Measurements from ENCODE around the gene TRAF4.

- TF ChIP-seq POLR2A (IDR thresholded peaks at IDR 0.05; ENCODE audit: low read depth, low read length) (no peak), POLR2AphosphoS5 (IDR thresholded peaks at IDR 0.05; ENCODE audit: low read depth, low read length) (no peak), PAX5 (IDR thresholded peaks at IDR 0.05; ENCODE audit: insufficient read depth, low read length, severe bottlenecking) (no peak), TAF1 (IDR thresholded peaks at IDR 0.05; ENCODE audit: low read depth, low read length) (no peak), SPI1 (IDR thresholded peaks at IDR 0.05; ENCODE audit: low read depth, low read length) (no peak)
Measured at GRCh38 chr17:28735242-28735722, 8.5 kb upstream of the TRAF4 start.
